Activated naive CD8-positive, alpha-beta T cell treated with anti-CD3 and anti-CD28 coated beads, Interleukin-2, amount 10 ng/mL, durations not matched to agents 7 days and 5 days (primary cell): ENCODE data around the gene GPR137. TPM values are rescaled to one million over a fixed set of nuclear protein-coding genes. Genes with fewer than 3 reads are reported as not detected.
"Not testable (repeated sequence)": the region's sequence is repeated elsewhere in the genome, so short reads cannot be mapped to it uniquely, and the experiment has no call there.

Experiments
- ATAC-seq: fragments of 150-1000 bp; cut with Tn5 transposase; one replicate; pipeline ENCODE4 v1.10.0; 2021; ENCODE audit warnings: low read depth, moderate library complexity
- POLR2A ChIA-PET: fragments of 350-600 bp; sonication (Branson Sonifier 250); formaldehyde crosslinking; loops from one replicate; lab custom pipeline; 2021; ENCODE audit warnings: antibody characterized with exemption; lab: Charles Lee
- DNase-seq: peaks from one replicate; pipeline ENCODE4 v3.0.0; 2021
- H3K27ac Mint-ChIP-seq: one replicate; pipeline ENCODE4 v1.8.0; 2022; ENCODE audit warnings: mild to moderate bottlenecking, mixed read lengths
- H3K27me3 Mint-ChIP-seq: one replicate; pipeline ENCODE4 v1.8.0; 2022; ENCODE audit warnings: mild to moderate bottlenecking, moderate library complexity, mixed read lengths
- H3K36me3 Mint-ChIP-seq: one replicate; pipeline ENCODE4 v1.8.0; 2021; ENCODE audit warnings: mild to moderate bottlenecking, mixed read lengths
- H3K4me1 Mint-ChIP-seq: one replicate; pipeline ENCODE4 v1.8.0; 2021; ENCODE audit warnings: mixed read lengths
- H3K4me3 Mint-ChIP-seq: one replicate; pipeline ENCODE4 v1.8.0; 2022; ENCODE audit warnings: mild to moderate bottlenecking, moderate library complexity, mixed read lengths
- H3K9me3 Mint-ChIP-seq: one replicate; pipeline ENCODE4 v1.8.0; 2021; ENCODE audit warnings: mixed read lengths
- total RNA-seq, 2 experiments: library from RNA; stranded (reverse); gene quantifications; one replicate each; pipeline ENCODE4 v1.2.3, GENCODE V29; 2021

The GPR137 gene
- total RNA-seq, 2 experiments from 2014 or later = 31.3 to 32.7 TPM

GRCh38 chr11:64244966-64245365 lies 40.7 kb upstream of the GPR137 start:
- no peaks in the 10 kb centered on the region for H3K9me3 Mint-ChIP-seq
- DNase-seq (no peak), ATAC-seq (no peak)
- peak overlapping the region; percentile 93 for H3K4me3 Mint-ChIP-seq
- POLR2A ChIA-PET = interaction anchor here (0.6 to 7.1 kb wide), 15 partner anchors 10 to 1404 kb away, joined by 3 to 106 read pairs (median 11); partner anchors contain the start of genes BAD, CCDC88B, DNAJC4 and ESRRA
- H3K36me3 Mint-ChIP-seq = peaks cover 7% of the 10 kb centered on the region
- H3K4me1 Mint-ChIP-seq = peaks cover 22% of the 10 kb centered on the region
- peak overlapping the region; percentile 90 for H3K27ac Mint-ChIP-seq
- H3K27me3 Mint-ChIP-seq = peaks cover under 1% of the 10 kb centered on the region

- Mint-ChIP-seq H3K4me1 (peaks cover 18% of the 10 kb centered on the region), H3K27me3 (peaks cover 2% of the 10 kb centered on the region), H3K4me3 (peak overlapping the region; percentile 93), H3K36me3 (peaks cover 5% of the 10 kb centered on the region), H3K27ac (peak overlapping the region; percentile 90), H3K9me3 (no peaks in the 10 kb centered on the region)
- ATAC-seq = no peak
- DNase-seq = no peak
- POLR2A ChIA-PET = interaction anchor here (0.7 to 7.1 kb wide), 14 partner anchors 9 to 1404 kb away, joined by 3 to 106 read pairs (median 11); partner anchors contain the start of genes BAD, CCDC88B, DNAJC4 and ESRRA
Measured at GRCh38 chr11:64245401-64245796, 40.2 kb upstream of the GPR137 start.

GRCh38 chr11:64245797-64246620 lies 39.6 kb upstream of the GPR137 start:
- ATAC-seq (no peak), DNase-seq (peak; percentile 66)
- no peaks in the 10 kb centered on the region for H3K9me3 Mint-ChIP-seq
- peak overlapping the region; percentile 90 for H3K27ac Mint-ChIP-seq
- POLR2A ChIA-PET = interaction anchor here (0.8 to 7.1 kb wide), 16 partner anchors 11 to 1405 kb away, joined by 3 to 106 read pairs (median 9); partner anchors contain the start of genes BAD, CCDC88B, DNAJC4 and ESRRA
- H3K4me1 Mint-ChIP-seq = peaks cover 21% of the 10 kb centered on the region
- peaks cover 2% of the 10 kb centered on the region for H3K27me3 Mint-ChIP-seq
- H3K36me3 Mint-ChIP-seq = peaks cover 5% of the 10 kb centered on the region
- peak overlapping the region; percentile 93 for H3K4me3 Mint-ChIP-seq

GRCh38 chr11:64246621-64246870 lies 39.1 kb upstream of the GPR137 start:
- Mint-ChIP-seq H3K4me1 (peaks cover 20% of the 10 kb centered on the region), H3K27ac (peak overlapping the region; percentile 67), H3K4me3 (peak overlapping the region; percentile 84)
- H3K27me3 Mint-ChIP-seq, DNase-seq, H3K36me3 Mint-ChIP-seq, H3K9me3 Mint-ChIP-seq: not testable (repeated sequence)
- ATAC-seq = peak; percentile 19
- POLR2A ChIA-PET = interaction anchor here (1.0 to 7.1 kb wide), 11 partner anchors 14 to 93 kb away, joined by 3 to 106 read pairs (median 14); partner anchors contain the start of genes BAD, CCDC88B, DNAJC4 and ESRRA

GRCh38 chr11:64246871-64247728 lies 38.5 kb upstream of the GPR137 start, which contains the start of gene PPP1R14B:
Gene PPP1R14B (minus strand): TSS chr11:64246943. CDS start chr11:64246673, 270 bp downstream.
- Mint-ChIP-seq H3K36me3 (peaks cover 6% of the 10 kb centered on the region), H3K4me1 (peaks cover 23% of the 10 kb centered on the region)
- POLR2A ChIA-PET = interaction anchor here (1.0 to 7.1 kb wide), 11 partner anchors 13 to 74 kb away, joined by 3 to 106 read pairs (median 14); partner anchors contain the start of genes BAD, DNAJC4, ESRRA and FERMT3

GRCh38 chr11:64247729-64248531 lies 37.7 kb upstream of the GPR137 start:
- peak overlapping the region; percentile 50 for H3K4me3 Mint-ChIP-seq
- peaks cover 2% of the 10 kb centered on the region for H3K27me3 Mint-ChIP-seq
- peaks cover 6% of the 10 kb centered on the region for H3K36me3 Mint-ChIP-seq
- H3K27ac Mint-ChIP-seq = peak overlapping the region; percentile 48
- no peak for ATAC-seq
- no peaks in the 10 kb centered on the region for H3K9me3 Mint-ChIP-seq
- no peak for DNase-seq
- POLR2A ChIA-PET = interaction anchor here (0.7 to 7.1 kb wide), 8 partner anchors 21 to 75 kb away, joined by 3 to 106 read pairs (median 9); partner anchors contain the start of genes ESRRA, FERMT3, STIP1 and TRMT112
- peaks cover 20% of the 10 kb centered on the region for H3K4me1 Mint-ChIP-seq

More at GRCh38 chr11:64246871-64247728, 38.5 kb upstream of the GPR137 start, which contains the start of gene PPP1R14B:
- ATAC-seq = peak; percentile 51
- H3K27me3 Mint-ChIP-seq = peaks cover 2% of the 10 kb centered on the region
- H3K27ac Mint-ChIP-seq = peak within 1 kb of the TSS; percentile 90
- peak; percentile 88 for DNase-seq
- no peaks in the 10 kb centered on the region for H3K9me3 Mint-ChIP-seq
- H3K4me3 Mint-ChIP-seq = peak within 1 kb of the TSS; percentile 93

GRCh38 chr11:64248578-64248977 lies 37.1 kb upstream of the GPR137 start:
- peaks cover 2% of the 10 kb centered on the region for H3K27me3 Mint-ChIP-seq
- H3K4me3 Mint-ChIP-seq = no peak overlapping the region
- H3K4me1 Mint-ChIP-seq = peaks cover 18% of the 10 kb centered on the region
- POLR2A ChIA-PET = interaction anchor here (0.7 to 1.2 kb wide), 3 partner anchors 22 to 69 kb away, joined by 3 to 4 read pairs (median 4); partner anchors contain the start of gene TRMT112
- no peak for DNase-seq
- ATAC-seq = no peak
- peaks cover 2% of the 10 kb centered on the region for H3K36me3 Mint-ChIP-seq
- no peaks in the 10 kb centered on the region for H3K9me3 Mint-ChIP-seq
- H3K27ac Mint-ChIP-seq = no peak overlapping the region

- H3K4me3 Mint-ChIP-seq = no peak overlapping the region
- POLR2A ChIA-PET = interaction anchor here (0.7 to 1.2 kb wide), 3 partner anchors 22 to 68 kb away, joined by 3 to 4 read pairs (median 4); partner anchors contain the start of gene TRMT112
- no peaks in the 10 kb centered on the region for H3K9me3 Mint-ChIP-seq
- H3K4me1 Mint-ChIP-seq = peaks cover 23% of the 10 kb centered on the region
- no peak for ATAC-seq
- no peak overlapping the region for H3K27ac Mint-ChIP-seq
- H3K36me3 Mint-ChIP-seq = peaks cover 4% of the 10 kb centered on the region
- H3K27me3 Mint-ChIP-seq = peaks cover 2% of the 10 kb centered on the region
- no peak for DNase-seq
Measured at GRCh38 chr11:64249038-64249437, 36.6 kb upstream of the GPR137 start.

GRCh38 chr11:64249563-64250414 lies 35.9 kb upstream of the GPR137 start:
- Mint-ChIP-seq H3K27me3 (peaks cover 2% of the 10 kb centered on the region), H3K4me3 (no peak overlapping the region), H3K27ac (no peak overlapping the region), H3K4me1 (peaks cover 23% of the 10 kb centered on the region), H3K36me3 (peaks cover 4% of the 10 kb centered on the region), H3K9me3 (no peaks in the 10 kb centered on the region)
- POLR2A ChIA-PET = interaction anchor here (1.3 to 3.6 kb wide), 6 partner anchors 9 to 1410 kb away, joined by 3 to 40 read pairs (median 12); partner anchors contain the start of genes ESRRA, FERMT3, FKBP2 and WDR74
- DNase-seq = no peak
- ATAC-seq = no peak

- Mint-ChIP-seq H3K36me3 (peaks cover 7% of the 10 kb centered on the region), H3K9me3 (no peaks in the 10 kb centered on the region), H3K27me3 (peaks cover 2% of the 10 kb centered on the region), H3K4me3 (peak overlapping the region; percentile 83), H3K4me1 (peaks cover 23% of the 10 kb centered on the region), H3K27ac (no peak overlapping the region)
- ATAC-seq = peak; percentile 1
- DNase-seq = no peak
- POLR2A ChIA-PET = interaction anchor here (1.2 to 3.6 kb wide), 7 partner anchors 9 to 1411 kb away, joined by 3 to 40 read pairs (median 12); partner anchors contain the start of genes ESRRA, FERMT3, FKBP2 and WDR74
Measured at GRCh38 chr11:64250415-64251015, 35.1 kb upstream of the GPR137 start.
